GM21526 (cell line): ENCODE measurements around the gene PAX3.

Source experiments
- ATAC-seq: cut with Tn5 transposase; IDR thresholded peaks from one replicate; pipeline ENCODE4 v1.9.1; 2021; ENCODE audit warnings: moderate library complexity; ENCODE audit not compliant: unreplicated experiment, low FRiP score

Gene PAX3

GRCh38 chr2:222281506-222281905 lies 17.3 kb downstream of the PAX3 start:
- ATAC-seq = no peak

GRCh38 chr2:222280795-222281194 lies 18.0 kb downstream of the PAX3 start:
- ATAC-seq = no peak

- no peak for ATAC-seq
Observed at GRCh38 chr2:222272446-222273015, 26.3 kb downstream of the PAX3 start.

- no peak for ATAC-seq
Observed at GRCh38 chr2:222271854-222272253, 26.9 kb downstream of the PAX3 start.

GRCh38 chr2:222270396-222270795 lies 28.4 kb downstream of the PAX3 start:
- no peak for ATAC-seq

- ATAC-seq = no peak
Observed at GRCh38 chr2:222269132-222269531, 29.7 kb downstream of the PAX3 start.

GRCh38 chr2:222268311-222268990 lies 30.3 kb downstream of the PAX3 start:
- ATAC-seq = no peak

- ATAC-seq = no peak
Observed at GRCh38 chr2:222264791-222265320, 33.9 kb downstream of the PAX3 start.

- ATAC-seq = no peak
Observed at GRCh38 chr2:222261504-222261903, 37.3 kb downstream of the PAX3 start.

GRCh38 chr2:222257645-222258044 lies 41.2 kb downstream of the PAX3 start:
- ATAC-seq = no peak

- ATAC-seq = no peak
Observed at GRCh38 chr2:222256250-222256649, 42.5 kb downstream of the PAX3 start.

- ATAC-seq = no peak
Observed at GRCh38 chr2:222255090-222255489, 43.7 kb downstream of the PAX3 start.

GRCh38 chr2:222250313-222250712 lies 48.5 kb downstream of the PAX3 start:
- no peak for ATAC-seq

GRCh38 chr2:222249444-222249843 lies 49.4 kb downstream of the PAX3 start:
- ATAC-seq = no peak

- no peak for ATAC-seq
Observed at GRCh38 chr2:222248818-222249217, 50.0 kb downstream of the PAX3 start.

- no peak for ATAC-seq
Observed at GRCh38 chr2:222248256-222248655, 50.5 kb downstream of the PAX3 start.

- ATAC-seq = peak; percentile 71
Observed at GRCh38 chr2:222242532-222242931, 56.3 kb downstream of the PAX3 start.

- ATAC-seq = no peak
Observed at GRCh38 chr2:222241128-222241870, 57.5 kb downstream of the PAX3 start.

GRCh38 chr2:222240676-222241049 lies 58.1 kb downstream of the PAX3 start:
- no peak for ATAC-seq

GRCh38 chr2:222239945-222240675 lies 58.7 kb downstream of the PAX3 start:
- ATAC-seq = no peak

- ATAC-seq = no peak
Observed at GRCh38 chr2:222239091-222239490, 59.7 kb downstream of the PAX3 start.
